WTC11 (cell line): Measurements from ENCODE around the gene PKN3. TPM values are rescaled to one million over a fixed set of nuclear protein-coding genes. Genes with fewer than 3 reads are reported as not detected.

Source experiments
- ATAC-seq: fragments of 200-7000 bp; cut with Tn5 transposase; 2 replicates; pipeline ENCODE4 v1.10.0; 2021; ENCODE audit warnings: mild to moderate bottlenecking, moderate library complexity
- CTCF ChIA-PET: fragments of 300-600 bp; sonication (Branson Sonifier 250); formaldehyde crosslinking; loops from one replicate; lab custom pipeline; 2021; ENCODE audit warnings: antibody characterized with exemption; lab: Charles Lee
- POLR2A ChIA-PET: fragments of 350-600 bp; sonication (Branson Sonifier 250); formaldehyde crosslinking; loops from one replicate; lab custom pipeline; 2021; ENCODE audit warnings: antibody characterized with exemption; lab: Charles Lee
- DNase-seq: peaks from one replicate; pipeline ENCODE4 v3.0.0; 2021; ENCODE audit warnings: low spot score
- H3K27ac Mint-ChIP-seq: 2 replicates; pipeline ENCODE4 v1.8.0; 2021; ENCODE audit warnings: mixed read lengths
- H3K27me3 Mint-ChIP-seq: 2 replicates; pipeline ENCODE4 v1.8.0; 2021; ENCODE audit warnings: low read depth, mild to moderate bottlenecking, moderate library complexity, mixed read lengths
- H3K36me3 Mint-ChIP-seq: 2 replicates; pipeline ENCODE4 v1.8.0; 2021; ENCODE audit warnings: mixed read lengths
- H3K4me1 Mint-ChIP-seq: 2 replicates; pipeline ENCODE4 v1.8.0; 2022; ENCODE audit warnings: mixed read lengths
- H3K4me3 Mint-ChIP-seq: 2 replicates; pipeline ENCODE4 v1.8.0; 2021; ENCODE audit warnings: mild to moderate bottlenecking, moderate library complexity, mixed read lengths
- H3K9me3 Mint-ChIP-seq: 2 replicates; pipeline ENCODE4 v1.8.0; 2021; ENCODE audit warnings: mixed read lengths
- ATF1 ChIP-seq: sonication (generic); formaldehyde crosslinking; IDR thresholded peaks from 2 replicates; pipeline ENCODE4 v1.8.1; 2023; ENCODE audit warnings: mild to moderate bottlenecking, moderate library complexity, missing genetic modification reagents
- ATF6 ChIP-seq: sonication (generic); formaldehyde crosslinking; IDR thresholded peaks from 2 replicates; pipeline ENCODE4 v1.8.1; 2023; ENCODE audit warnings: mild to moderate bottlenecking, missing genetic modification reagents
- CREB1 ChIP-seq: sonication (generic); formaldehyde crosslinking; IDR thresholded peaks from 2 replicates; pipeline ENCODE4 v1.8.0; 2023; ENCODE audit warnings: mild to moderate bottlenecking, missing genetic modification reagents
- CREM ChIP-seq: sonication (generic); formaldehyde crosslinking; IDR thresholded peaks from 2 replicates; pipeline ENCODE4 v1.8.1; 2022; ENCODE audit warnings: mild to moderate bottlenecking, missing genetic modification reagents, moderate library complexity
- E2F1 ChIP-seq: sonication (generic); formaldehyde crosslinking; IDR thresholded peaks from 2 replicates; pipeline ENCODE4 v1.8.0; 2022; ENCODE audit warnings: mild to moderate bottlenecking, missing genetic modification reagents
- ERG ChIP-seq: fragments of 250-450 bp; sonication (Bioruptor Pico); IDR thresholded peaks from 2 replicates; pipeline ENCODE4 v1.8.0; 2021; ENCODE audit warnings: mild to moderate bottlenecking
- FOXP1 ChIP-seq: sonication (generic); formaldehyde crosslinking; IDR thresholded peaks from 2 replicates; pipeline ENCODE4 v1.8.0; 2022; ENCODE audit warnings: missing genetic modification reagents, mild to moderate bottlenecking, moderate library complexity, borderline replicate concordance
- HMGXB4 ChIP-seq: sonication (generic); formaldehyde crosslinking; IDR thresholded peaks from 2 replicates; pipeline ENCODE4 v1.8.1; 2023; ENCODE audit warnings: mild to moderate bottlenecking, moderate library complexity, missing genetic modification reagents
- KAT7 ChIP-seq: sonication (generic); formaldehyde crosslinking; IDR thresholded peaks from 2 replicates; pipeline ENCODE4 v1.8.1; 2023; ENCODE audit warnings: missing genetic modification reagents, mild to moderate bottlenecking, borderline replicate concordance
- NFYB ChIP-seq: sonication (generic); formaldehyde crosslinking; conservative IDR thresholded peaks from 2 replicates; pipeline ENCODE4 v1.8.0; 2022; ENCODE audit warnings: low read depth, missing genetic modification reagents
- NR2C2 ChIP-seq: sonication (generic); formaldehyde crosslinking; IDR thresholded peaks from 2 replicates; pipeline ENCODE4 v1.8.0; 2022; ENCODE audit warnings: mild to moderate bottlenecking, missing genetic modification reagents
- OVOL2 ChIP-seq: fragments of 250-450 bp; sonication (Bioruptor Pico); IDR thresholded peaks from 2 replicates; pipeline ENCODE4 v1.9.0; 2021; ENCODE audit warnings: mild to moderate bottlenecking, borderline replicate concordance
- SP1 ChIP-seq: sonication (generic); formaldehyde crosslinking; conservative IDR thresholded peaks from 2 replicates; pipeline ENCODE4 v1.8.1; 2022; ENCODE audit warnings: missing genetic modification reagents
- ZBTB43 ChIP-seq: sonication (generic); formaldehyde crosslinking; IDR thresholded peaks from 2 replicates; pipeline ENCODE4 v1.8.1; 2023; ENCODE audit warnings: mild to moderate bottlenecking, missing genetic modification reagents
- ZNF512 ChIP-seq: sonication (generic); formaldehyde crosslinking; IDR thresholded peaks from 2 replicates; pipeline ENCODE4 v1.8.1; 2022; ENCODE audit warnings: missing genetic modification reagents, borderline replicate concordance
- ZSCAN18 ChIP-seq: fragments of 250-450 bp; sonication (Bioruptor Pico); IDR thresholded peaks from 2 replicates; pipeline ENCODE4 v2.1.2; 2022; ENCODE audit warnings: mild to moderate bottlenecking, moderate library complexity
- total RNA-seq: library from RNA; stranded (reverse); gene quantifications from 3 replicates; pipeline ENCODE4 v1.2.3, GENCODE V29; 2021

PKN3 gene
- total RNA-seq, 1 experiment from 2014 or later: 24.1 TPM

- POLR2A ChIA-PET: no interaction called here
- ATAC-seq: no peak
- no peaks in the 10 kb centered on the region for H3K27me3 Mint-ChIP-seq
- no peaks in the 10 kb centered on the region for H3K9me3 Mint-ChIP-seq
- H3K4me1 Mint-ChIP-seq: peaks cover 6% of the 10 kb centered on the region
- H3K4me3 Mint-ChIP-seq: no peak overlapping the region
- TF ChIP-seq ZSCAN18 (CRISPR knock-in tag) (no peak), ERG (CRISPR knock-in tag) (no peak), CREB1 (CRISPR knock-in tag) (no peak), KAT7 (no peak), SP1 (CRISPR knock-in tag) (no peak), E2F1 (no peak), NFYB (no peak), CREM (CRISPR knock-in tag) (no peak), ZNF512 (CRISPR knock-in tag) (no peak), ZBTB43 (CRISPR knock-in tag) (no peak), FOXP1 (no peak), NR2C2 (CRISPR knock-in tag) (no peak), ATF1 (CRISPR knock-in tag) (no peak), OVOL2 (CRISPR knock-in tag) (no peak), ATF6 (CRISPR knock-in tag) (no peak), HMGXB4 (no peak)
- TF ChIP-seq, all 79 proteins: peak for 0
- H3K36me3 Mint-ChIP-seq: no peaks in the 10 kb centered on the region; the same call in 1 of the 2 replicates
- no peak for DNase-seq
- CTCF ChIA-PET: interaction anchor here (2.5 to 3.3 kb wide), 2 partner anchors 10 to 29 kb away, joined by 11 to 14 read pairs; partner anchors contain the start of gene PKN3
- no peak overlapping the region for H3K27ac Mint-ChIP-seq
Observed at GRCh38 chr9:128731691-128732090, 29.4 kb downstream of the PKN3 start.
